ENCODE measurements around the gene GRM2.

The GRM2 gene

DNA sequence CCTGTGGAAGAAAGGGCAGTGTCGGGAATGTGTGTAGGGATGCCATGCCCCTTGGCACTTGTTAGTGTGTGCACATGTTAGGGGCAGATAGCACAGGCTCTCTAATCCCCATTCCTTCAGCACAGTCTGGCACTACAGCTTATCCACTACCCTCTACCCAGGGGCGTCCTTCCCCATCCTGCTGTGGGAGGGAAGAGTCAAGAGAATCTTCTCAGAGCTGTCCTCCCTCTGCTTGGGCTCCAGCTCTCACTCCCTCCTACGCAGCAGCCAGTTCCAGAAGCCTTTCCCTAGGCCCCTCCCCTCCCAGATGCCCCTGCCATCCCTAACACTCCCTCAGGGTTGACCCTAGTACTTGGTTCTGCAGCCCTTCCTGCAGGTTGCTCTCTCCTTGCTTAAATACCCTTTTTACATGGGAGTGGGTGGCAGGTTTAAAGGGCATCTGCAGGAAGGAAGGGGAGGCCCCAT, 815 bp upstream of the GRM2 start:
- DNase-seq, result no peak

DNA sequence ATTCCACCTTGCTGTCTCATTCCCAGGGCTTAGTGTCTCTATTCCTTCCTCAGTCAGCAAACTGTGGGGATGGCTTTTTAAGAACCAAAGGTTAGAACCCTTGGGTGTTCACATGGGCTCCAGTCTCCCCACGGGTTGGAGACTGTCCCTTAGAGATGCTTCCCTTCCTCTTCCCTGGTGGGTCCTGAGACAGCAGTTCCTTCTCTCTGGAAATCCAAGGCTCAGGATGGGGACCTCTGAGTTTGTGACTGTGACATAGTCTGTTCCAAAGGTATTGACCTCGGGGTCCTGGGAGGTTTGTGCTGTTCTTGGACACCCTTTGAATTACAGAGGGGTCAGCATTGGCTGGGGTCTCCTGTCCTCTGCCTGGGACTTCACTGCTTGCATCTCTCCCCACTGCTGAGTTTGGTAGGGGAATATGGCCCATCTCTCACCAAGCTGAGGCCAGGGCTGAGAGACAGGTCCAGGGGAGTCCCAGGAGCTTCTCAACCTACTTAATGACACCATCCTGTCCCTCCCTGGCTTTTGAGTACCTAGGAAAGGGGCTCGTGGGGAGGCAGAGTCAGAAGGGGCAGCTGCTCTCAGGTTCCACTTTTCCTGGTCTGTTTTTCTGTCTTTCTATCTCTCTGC, 1.5 kb downstream of the GRM2 start:
- DNase-seq, result no peak

DNA sequence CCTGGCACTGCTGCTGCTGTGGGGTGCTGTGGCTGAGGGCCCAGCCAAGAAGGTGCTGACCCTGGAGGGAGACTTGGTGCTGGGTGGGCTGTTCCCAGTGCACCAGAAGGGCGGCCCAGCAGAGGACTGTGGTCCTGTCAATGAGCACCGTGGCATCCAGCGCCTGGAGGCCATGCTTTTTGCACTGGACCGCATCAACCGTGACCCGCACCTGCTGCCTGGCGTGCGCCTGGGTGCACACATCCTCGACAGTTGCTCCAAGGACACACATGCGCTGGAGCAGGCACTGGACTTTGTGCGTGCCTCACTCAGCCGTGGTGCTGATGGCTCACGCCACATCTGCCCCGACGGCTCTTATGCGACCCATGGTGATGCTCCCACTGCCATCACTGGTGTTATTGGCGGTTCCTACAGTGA, 2.1 kb downstream of the GRM2 start:
- DNase-seq, result no peak

DNA sequence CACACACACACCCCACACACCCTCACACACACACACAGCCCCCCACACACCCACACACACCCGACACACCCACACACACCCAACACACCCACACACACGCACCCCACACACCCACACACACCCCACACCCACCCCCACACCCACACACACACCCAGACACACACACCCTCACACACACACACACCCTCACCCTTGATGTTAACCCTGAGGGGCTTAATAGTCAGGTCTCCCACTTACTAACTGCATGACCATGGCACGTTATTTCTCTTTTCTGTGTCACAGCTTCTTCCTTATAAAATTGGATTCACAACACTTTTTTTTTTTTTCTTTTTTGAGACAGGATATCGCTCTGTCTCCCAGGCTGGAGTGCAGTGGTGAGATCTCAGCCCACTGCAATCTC, 2.8 kb downstream of the GRM2 start:
- DNase-seq, result no peak

DNA sequence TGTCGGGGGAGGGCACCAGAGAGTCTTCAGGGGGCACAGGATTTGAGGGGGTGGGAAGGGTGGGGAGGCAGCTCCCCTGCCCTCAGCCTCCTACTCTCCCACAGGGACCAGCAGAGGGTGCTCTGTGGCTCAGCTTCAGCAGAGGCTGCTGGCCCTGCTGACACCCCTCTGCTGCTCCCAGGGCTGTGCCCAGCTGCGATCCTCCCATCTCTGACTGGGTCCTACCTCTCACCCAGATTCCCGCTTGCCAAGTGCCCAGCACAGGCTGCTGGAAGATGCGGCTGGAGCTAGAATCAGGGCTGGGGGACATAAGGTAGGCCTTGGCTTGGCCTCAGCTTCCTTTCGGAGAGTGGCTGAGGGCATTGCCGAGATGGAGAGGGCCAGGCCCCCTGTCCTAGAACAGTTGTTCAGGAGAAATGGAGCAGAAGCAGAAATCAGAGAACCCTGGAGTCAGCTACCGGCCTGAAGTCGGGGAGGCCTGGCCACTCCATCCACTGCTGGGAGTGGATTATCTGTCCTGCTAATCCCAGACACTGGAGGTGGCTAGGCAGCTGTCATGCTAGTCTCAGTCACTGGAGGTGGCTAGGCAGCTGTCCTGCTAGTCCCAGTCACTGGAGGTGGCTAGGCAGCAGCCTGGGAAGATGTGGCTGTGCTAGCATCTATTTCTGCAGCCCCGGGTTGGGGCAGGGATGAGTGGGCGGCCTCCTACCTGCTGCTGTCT, 3.9 kb downstream of the GRM2 start:
- no peak for DNase-seq

DNA sequence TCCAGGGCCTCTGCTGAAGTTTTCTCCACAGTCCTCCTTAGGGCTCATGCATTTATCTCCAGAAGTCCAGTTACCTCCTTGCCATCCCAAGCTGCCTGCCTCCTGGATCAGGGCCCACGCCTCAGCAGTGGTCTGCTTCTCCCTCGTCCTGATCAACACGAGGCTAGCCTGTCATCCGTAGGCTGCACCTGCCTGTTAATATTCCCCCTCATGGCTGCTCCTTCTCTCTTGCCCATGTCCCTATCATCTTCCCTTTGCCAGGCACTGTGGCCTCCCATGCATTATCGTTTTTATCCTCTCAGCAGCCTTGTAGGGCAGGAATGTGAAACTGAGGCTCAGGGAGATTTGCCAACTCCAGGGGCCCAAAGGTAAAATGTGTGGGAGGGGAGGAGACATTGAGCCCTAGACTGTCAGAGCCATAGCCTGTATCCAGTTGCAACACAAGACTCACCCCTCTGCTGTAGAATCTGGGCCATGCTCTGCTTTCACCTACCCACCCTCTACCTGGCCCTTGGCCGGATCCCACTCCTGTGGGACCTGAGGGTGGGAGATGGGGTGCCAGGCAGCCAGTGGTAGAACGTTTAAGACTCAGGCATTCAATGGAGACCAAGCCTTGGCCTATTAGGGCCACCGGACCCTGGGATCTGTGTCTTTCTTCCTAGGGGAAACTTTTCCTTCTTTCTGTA, 4.6 kb downstream of the GRM2 start:
- DNase-seq, result no peak

DNA sequence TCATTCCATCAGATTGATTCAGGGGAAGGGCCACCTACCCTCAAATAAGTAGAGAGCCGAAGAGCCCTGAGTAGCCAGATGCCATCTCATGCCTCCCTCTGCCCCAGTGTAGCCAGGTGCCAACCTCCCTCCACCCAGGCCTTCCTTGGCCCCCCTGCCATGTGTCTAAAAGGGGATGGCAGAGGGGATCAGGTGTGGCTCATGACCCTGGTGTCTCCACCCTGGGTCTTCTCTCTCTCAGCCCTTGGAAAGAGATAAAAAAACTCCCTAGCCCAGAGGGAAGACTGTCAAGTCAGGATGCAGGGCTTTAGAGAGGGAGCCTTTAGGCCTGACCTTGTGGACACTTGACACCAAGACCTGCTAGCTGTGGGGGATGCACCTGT, 5.2 kb downstream of the GRM2 start:
- no peak for DNase-seq

DNA sequence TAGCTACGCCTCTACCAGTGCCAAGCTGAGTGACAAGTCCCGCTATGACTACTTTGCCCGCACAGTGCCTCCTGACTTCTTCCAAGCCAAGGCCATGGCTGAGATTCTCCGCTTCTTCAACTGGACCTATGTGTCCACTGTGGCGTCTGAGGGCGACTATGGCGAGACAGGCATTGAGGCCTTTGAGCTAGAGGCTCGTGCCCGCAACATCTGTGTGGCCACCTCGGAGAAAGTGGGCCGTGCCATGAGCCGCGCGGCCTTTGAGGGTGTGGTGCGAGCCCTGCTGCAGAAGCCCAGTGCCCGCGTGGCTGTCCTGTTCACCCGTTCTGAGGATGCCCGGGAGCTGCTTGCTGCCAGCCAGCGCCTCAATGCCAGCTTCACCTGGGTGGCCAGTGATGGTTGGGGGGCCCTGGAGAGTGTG, 5.7 kb downstream of the GRM2 start:
- DNase-seq, result no peak

DNA sequence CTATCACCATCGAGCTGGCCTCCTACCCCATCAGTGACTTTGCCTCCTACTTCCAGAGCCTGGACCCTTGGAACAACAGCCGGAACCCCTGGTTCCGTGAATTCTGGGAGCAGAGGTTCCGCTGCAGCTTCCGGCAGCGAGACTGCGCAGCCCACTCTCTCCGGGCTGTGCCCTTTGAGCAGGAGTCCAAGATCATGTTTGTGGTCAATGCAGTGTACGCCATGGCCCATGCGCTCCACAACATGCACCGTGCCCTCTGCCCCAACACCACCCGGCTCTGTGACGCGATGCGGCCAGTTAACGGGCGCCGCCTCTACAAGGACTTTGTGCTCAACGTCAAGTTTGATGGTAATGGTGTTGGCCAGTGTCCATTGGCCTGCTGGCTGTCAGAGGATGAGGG, 6.1 kb downstream of the GRM2 start:
- no peak for DNase-seq

DNA sequence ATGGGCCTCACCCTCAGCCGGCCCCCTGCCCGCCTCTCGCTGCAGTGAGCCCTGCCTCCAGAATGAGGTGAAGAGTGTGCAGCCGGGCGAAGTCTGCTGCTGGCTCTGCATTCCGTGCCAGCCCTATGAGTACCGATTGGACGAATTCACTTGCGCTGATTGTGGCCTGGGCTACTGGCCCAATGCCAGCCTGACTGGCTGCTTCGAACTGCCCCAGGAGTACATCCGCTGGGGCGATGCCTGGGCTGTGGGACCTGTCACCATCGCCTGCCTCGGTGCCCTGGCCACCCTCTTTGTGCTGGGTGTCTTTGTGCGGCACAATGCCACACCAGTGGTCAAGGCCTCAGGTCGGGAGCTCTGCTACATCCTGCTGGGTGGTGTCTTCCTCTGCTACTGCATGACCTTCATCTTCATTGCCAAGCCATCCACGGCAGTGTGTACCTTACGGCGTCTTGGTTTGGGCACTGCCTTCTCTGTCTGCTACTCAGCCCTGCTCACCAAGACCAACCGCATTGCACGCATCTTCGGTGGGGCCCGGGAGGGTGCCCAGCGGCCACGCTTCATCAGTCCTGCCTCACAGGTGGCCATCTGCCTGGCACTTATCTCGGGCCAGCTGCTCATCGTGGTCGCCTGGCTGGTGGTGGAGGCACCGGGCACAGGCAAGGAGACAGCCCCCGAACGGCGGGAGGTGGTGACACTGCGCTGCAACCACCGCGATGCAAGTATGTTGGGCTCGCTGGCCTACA, 8.5 kb downstream of the GRM2 start:
- DNase-seq, result no peak

DNA sequence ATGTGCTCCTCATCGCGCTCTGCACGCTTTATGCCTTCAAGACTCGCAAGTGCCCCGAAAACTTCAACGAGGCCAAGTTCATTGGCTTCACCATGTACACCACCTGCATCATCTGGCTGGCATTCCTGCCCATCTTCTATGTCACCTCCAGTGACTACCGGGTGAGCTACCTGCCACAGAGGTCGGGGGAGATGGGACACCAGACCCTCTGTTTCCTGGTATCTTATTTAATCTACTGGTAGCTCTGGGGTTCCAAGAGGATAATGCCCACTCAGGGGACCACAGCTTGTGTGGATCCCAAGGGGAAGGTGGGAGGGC, 9.1 kb downstream of the GRM2 start:
- DNase-seq, result no peak

DNA sequence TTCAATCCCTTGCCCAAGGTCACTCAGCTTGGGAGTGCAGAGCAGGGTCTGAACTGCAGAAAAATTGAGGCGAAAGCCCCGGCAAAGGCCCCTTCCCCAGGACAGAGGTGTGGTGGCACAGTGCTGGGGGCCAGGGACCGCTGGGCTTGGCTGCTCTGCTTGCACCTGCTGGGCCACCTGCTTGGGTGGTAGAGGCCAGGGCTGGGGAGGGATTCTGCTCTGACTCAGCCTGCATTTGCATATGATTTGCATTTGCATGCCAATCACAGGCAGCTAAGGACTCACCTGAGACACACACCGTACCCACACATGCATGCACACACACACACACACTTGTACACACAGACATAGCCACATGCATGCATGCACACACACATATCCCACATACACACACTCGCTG, 9.9 kb downstream of the GRM2 start:
- DNase-seq, result no peak

DNA sequence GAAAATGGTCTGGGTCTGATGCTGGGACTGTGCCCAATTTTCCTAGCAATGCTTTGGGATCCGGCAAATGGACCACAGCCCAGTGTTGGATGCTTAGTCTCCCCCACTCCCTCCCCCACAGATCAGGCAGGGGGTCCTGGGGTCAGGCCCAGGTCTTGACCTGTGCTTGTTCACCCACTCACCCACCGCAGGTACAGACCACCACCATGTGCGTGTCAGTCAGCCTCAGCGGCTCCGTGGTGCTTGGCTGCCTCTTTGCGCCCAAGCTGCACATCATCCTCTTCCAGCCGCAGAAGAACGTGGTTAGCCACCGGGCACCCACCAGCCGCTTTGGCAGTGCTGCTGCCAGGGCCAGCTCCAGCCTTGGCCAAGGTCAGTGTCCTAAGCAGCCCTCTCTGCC, 10.6 kb downstream of the GRM2 start:
- no peak for DNase-seq

DNA sequence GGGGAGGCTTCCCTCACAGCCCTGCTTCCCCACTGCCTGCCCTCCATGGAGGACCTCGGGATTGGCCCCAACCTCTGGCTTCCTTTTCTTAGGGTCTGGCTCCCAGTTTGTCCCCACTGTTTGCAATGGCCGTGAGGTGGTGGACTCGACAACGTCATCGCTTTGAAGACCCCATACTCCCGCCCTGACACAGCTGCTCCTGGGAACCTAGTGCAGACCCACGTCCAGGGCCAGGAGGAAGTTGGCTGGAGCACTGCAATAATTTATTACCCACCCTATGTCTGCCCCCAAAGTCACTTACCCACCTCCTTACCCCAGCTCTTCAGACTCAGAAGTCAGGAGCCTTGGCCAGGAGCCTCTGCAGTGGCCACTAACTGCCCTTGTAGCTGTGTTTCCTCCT, 11.1 kb downstream of the GRM2 start:
- DNase-seq, result no peak

DNA sequence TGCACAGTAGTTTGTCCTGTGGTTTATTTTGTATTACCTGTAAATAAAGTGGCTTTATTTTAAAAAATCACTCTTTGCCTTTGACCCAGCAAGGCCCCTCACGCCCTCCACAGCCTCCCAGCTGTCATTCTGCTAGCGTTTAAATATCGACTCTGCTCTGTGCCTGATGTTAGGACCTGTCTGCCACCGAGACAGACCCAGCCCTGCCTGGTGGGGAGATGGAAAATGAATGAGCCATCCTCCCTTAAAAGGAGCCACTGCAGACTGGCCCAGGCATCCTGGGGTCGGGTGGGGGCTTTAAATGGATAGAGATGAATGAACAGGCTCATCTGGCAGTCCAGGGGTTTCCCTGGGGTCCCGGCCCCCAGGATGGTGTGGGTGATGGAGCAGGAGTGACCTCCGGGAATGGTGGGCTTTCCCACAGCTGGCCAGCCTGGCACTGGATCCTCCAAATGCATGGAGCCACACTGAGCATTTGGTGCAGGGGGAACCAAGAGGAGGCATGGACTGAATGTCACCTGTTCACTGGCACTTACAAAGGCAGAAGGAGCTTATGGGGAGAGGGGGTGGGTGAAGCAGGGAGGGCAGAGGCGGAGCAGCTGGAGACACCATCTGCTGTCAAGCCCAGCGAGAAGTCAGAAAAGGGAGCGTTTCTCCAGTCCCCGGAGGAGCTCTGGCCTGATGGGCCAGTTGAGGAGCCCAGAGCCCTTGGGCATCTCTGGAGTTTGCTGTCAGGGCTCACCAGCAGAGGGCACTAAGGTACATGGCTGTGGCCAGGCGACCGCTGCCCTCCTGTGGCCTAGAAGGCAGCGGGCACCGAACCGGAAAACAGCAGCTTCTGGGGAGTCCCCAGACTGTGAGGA, 11.9 kb downstream of the GRM2 start:
- DNase-seq, result peak; percentile 78

DNA sequence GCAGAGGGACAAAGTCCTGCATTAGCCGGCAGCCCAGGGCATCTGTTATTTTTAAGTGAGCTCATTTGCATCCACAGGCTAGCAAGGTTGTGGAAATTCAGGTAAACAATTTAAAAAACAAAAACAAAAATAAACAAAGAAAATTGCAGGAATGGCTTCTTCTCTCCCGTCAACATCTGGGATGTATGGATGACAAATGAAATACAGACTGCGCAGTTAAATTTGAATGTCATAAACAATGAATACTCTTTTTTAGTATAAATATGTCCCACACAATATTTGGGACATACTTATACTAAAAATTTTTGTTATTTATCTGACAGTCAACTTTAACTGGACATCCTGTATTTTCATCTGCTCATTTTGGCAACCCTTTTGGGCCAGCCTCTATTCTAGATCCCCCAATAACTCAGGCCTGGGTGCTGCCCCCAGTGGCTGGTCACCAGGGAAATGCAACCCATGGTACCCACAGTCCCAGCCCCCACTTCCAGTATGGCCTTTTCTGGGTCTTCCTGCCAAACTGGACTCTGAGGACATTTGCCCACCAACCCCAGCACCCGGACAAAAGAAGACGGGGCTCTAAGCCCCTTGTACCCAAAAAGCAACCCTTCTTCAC, 12.7 kb downstream of the GRM2 start:
- DNase-seq, result no peak

DNA sequence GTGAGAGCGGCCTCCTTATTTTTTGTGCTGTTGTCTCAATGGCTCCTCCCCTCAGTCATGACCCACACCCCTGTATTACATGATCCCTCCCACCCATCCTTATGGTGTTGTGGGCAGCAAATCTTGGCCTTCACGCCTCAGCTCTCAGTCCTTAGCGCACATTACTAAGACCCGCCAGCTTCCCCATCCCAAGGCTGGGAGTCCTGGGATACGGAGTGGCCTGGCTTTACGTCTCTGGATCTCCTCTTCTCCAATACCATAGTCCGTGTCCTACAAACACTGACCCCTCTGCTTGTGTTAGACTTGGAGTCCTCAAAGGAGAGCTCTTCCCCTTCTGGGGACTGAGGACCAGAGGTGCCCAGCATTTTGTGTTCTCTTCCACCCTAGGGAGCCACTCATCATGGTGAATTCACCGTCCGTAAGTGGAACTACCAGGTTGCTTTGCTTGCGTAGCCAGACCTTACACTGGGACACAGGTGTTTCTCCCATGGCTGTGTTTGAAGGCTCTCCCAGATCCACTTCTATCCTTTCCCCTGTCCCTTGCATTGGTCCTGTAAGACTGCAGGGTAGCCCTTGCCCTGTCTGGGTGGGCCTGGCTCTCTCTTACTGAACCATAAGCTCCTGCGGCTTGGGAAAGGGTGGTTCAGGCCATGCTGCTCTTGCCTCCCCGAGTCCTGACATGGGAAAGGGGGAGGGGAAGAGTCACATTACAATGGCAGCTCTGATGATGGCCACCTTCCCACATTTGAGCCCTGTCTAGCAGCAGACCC, 13.6 kb downstream of the GRM2 start:
- no peak for DNase-seq

DNA sequence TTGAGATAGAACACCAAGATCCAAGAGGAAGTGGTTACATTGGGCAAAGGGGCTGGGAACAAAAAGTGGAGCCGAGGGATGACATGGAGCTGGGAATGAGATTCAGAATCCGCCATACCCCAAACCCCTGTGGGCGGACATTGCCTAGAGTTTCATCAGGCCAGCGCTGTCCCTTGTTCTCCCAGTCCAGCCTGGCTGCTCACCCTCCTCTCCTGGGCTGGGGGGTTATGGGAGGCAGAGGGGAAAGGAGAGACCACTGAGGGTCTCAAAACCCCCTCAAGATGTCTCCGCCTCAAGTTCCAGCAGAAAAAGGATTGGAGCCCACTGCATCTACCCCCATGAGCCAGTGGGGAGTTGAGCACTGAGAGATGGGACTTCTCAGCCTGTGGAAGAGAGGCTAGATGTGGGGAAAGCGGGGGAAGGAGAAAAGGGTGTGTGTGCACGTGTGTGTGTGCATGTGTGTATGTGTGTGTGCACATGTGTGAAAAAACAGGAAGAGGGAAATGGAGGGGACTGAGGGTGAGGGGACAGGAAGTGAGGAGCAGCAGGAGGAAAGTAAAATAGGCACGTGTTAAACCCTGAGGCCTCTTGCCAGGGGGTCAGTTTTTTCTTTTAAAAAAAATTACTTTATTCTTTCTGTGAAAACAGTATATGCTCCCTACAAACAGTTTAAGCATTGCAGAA, 14.3 kb downstream of the GRM2 start:
- DNase-seq, result no peak

DNA sequence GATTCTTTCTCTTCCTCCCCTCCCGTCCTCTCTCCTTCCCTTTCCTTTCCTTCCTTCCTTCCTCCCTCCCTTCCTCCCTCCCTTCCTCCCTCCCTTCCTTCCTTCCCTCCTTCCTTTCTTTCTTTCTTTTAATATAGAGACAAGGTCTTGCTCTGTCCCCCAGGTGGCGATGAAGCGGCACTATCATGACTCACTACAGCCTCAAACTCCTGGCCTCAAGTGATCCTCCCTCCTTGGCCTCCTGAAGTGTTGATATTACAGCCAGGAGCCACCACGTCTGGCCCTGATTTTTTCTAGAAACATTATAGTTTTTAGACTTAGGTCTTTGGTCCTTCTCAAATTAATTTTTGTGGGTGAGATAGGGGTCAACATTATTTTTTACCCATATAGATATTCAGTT, 15.5 kb downstream of the GRM2 start:
- peak; percentile 16 for DNase-seq

DNA sequence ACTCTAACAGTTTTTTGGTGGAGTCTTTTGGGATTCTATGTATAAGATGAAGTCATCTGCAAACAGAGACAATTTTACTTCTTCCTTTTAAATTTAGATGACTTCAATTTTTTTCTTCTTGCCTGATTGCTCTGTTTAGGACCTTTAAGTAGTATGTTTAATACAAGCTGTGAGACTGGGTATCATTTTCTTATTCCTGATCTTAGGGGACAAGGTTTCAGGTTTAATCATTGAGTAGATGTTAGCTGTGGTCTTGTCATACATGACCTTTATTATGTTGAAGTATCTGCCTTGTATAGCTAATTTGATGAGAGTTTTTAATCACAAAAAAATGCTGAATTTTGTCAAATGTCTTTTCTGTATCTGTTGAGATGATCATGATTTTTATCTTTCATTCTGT, 20.6 kb downstream of the GRM2 start:
- no peak for DNase-seq
